ENCODE data around the gene NDUFA13.

DNA sequence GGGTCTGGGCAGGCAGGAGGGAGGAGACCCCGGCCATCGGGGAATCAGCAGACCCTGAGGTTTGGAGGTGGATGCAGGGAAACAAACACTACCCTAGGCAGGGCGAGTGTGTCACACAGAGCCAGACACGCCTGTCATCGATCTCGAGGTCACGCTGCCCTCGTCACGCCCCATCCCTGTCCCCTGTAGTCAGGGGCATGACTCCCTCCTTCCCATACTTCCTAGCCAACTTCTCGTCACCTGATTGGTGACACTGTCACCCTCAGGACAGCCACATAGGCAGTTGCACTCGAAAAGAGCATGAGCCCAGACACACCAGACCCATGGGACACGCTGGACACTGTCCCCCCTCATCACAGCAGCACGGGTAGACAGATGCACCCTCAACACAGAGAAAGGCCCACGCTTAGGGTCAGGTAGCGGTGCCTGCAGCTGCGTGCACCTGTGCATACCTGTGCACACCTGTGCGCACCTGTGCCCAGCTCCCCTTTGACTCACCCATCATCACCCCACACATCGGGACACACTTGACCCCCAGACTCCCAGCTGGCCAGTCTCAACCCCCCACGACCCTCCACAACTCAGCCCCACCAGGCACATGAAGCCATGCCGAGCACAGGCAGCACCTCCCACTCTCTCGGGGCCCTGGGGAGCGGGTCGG lies 33.9 kb downstream of the NDUFA13 start:
- TF ChIP-seq ZNF274 (IDR thresholded peaks at IDR 0.05; ENCODE audit: low read depth, low read length), result no peak
- TF ChIP-seq YY1 (IDR thresholded peaks at IDR 0.05; ENCODE audit: insufficient read depth, insufficient read length), result no peak
- TF ChIP-seq SUZ12 (IDR thresholded peaks at IDR 0.05; ENCODE audit: extremely low read depth, insufficient read depth, insufficient read length), result no peak

Data from NT2/D1 (cell line).